Nucleus accumbens (tissue), 56 donors: ENCODE data around the gene NFXL1.
A peak's percentile ranks its signal among the peaks of the same experiment; 100 is the strongest.
"Not testable (repeated sequence)": the region's sequence is repeated elsewhere in the genome, so short reads cannot be mapped to it uniquely, and the experiment has no call there.

Experiments used
- DNase-seq, 56 donors: peaks; one replicate each; lab custom pipeline; 2025; lab: John Stamatoyannopoulos, UW

NFXL1 gene

GRCh38 chr4:47914220-47914925 is at the start of gene NFXL1:
TSS of gene NFXL1 (minus strand) at chr4:47914583. CDS start at chr4:47914203, 380 bp downstream.
- DNase-seq, result peak; percentile 83 to 99 (median 97)

GRCh38 chr4:47954677-47955076 is 40.3 kb upstream of the NFXL1 start:
- no peak for DNase-seq

GRCh38 chr4:47954245-47954644 is 39.9 kb upstream of the NFXL1 start:
- no peak for DNase-seq

GRCh38 chr4:47945930-47946726 is 31.7 kb upstream of the NFXL1 start:
- DNase-seq, result no peak

- no peak for DNase-seq
These were observed 27.9 kb upstream of the NFXL1 start for GRCh38 chr4:47942081-47942819.

GRCh38 chr4:47939456-47939855 is 25.1 kb upstream of the NFXL1 start:
- no peak for DNase-seq

GRCh38 chr4:47936336-47936735 is 22.0 kb upstream of the NFXL1 start:
- no peak for DNase-seq

GRCh38 chr4:47933840-47934239 is 19.5 kb upstream of the NFXL1 start:
- no peak for DNase-seq

GRCh38 chr4:47930971-47931804 is 16.8 kb upstream of the NFXL1 start:
- no peak for DNase-seq

- no peak for DNase-seq
These were observed 15.4 kb upstream of the NFXL1 start for GRCh38 chr4:47929682-47930201.

- DNase-seq, result peak in 41 of 56 donors; percentile 0 to 53 (median 14)
These were observed 12.4 kb upstream of the NFXL1 start for GRCh38 chr4:47926667-47927258.

- not testable (repeated sequence) for DNase-seq
These were observed 8.9 kb upstream of the NFXL1 start for GRCh38 chr4:47923261-47923608.

GRCh38 chr4:47922436-47923260 is 8.3 kb upstream of the NFXL1 start:
- not testable (repeated sequence) for DNase-seq

GRCh38 chr4:47917163-47917562 is 2.8 kb upstream of the NFXL1 start:
- DNase-seq, result not testable (repeated sequence)

- DNase-seq, result no peak
These were observed 995 bp upstream of the NFXL1 start for GRCh38 chr4:47915378-47915777.

GRCh38 chr4:47914926-47915237 is 499 bp upstream of the NFXL1 start:
- DNase-seq, result no peak

- peak in 42 of 56 donors; percentile 2 to 73 (median 38) for DNase-seq
These were observed 543 bp downstream of the NFXL1 start for GRCh38 chr4:47913861-47914219.

- DNase-seq, result no peak
These were observed 1.1 kb downstream of the NFXL1 start for GRCh38 chr4:47913330-47913729.

GRCh38 chr4:47907089-47907646 is 7.2 kb downstream of the NFXL1 start:
- no peak for DNase-seq
